SK-N-SH treated with all-trans-retinoic acid at 6 μM for 48 hours (cell line): ENCODE results near the gene DPP7.

Experiments used
- ATAC-seq: fragments of 200-7000 bp; cut with Tn5 transposase; 3 replicates; pipeline ENCODE4 v1.9.1; 2020; ENCODE audit warnings: mild to moderate bottlenecking, moderate library complexity
- ARNTL ChIP-seq: fragments of 450-650 bp; formaldehyde crosslinking; IDR thresholded peaks from 2 replicates; pipeline ENCODE4 v1.5.0; 2020; ENCODE audit warnings: low read depth, mild to moderate bottlenecking, moderate library complexity, borderline replicate concordance
- BACH2 ChIP-seq: fragments of 250-450 bp; sonication (Bioruptor Pico); IDR thresholded peaks from 2 replicates; pipeline ENCODE4 v1.9.0; 2021; ENCODE audit warnings: mild to moderate bottlenecking, borderline replicate concordance
- CREB5 ChIP-seq: fragments of 250-450 bp; sonication (Bioruptor Pico); IDR thresholded peaks from 2 replicates; pipeline ENCODE4 v1.5.1; 2020; ENCODE audit warnings: low read depth, mild to moderate bottlenecking, moderate library complexity
- CSDC2 ChIP-seq: fragments of 250-450 bp; sonication (Bioruptor Pico); IDR thresholded peaks from 2 replicates; pipeline ENCODE4 v1.5.0; 2020; ENCODE audit warnings: mild to moderate bottlenecking, moderate library complexity
- CSRNP3 ChIP-seq: fragments of 250-450 bp; sonication (Bioruptor Pico); IDR thresholded peaks from 2 replicates; pipeline ENCODE4 v1.5.1; 2021; ENCODE audit warnings: mild to moderate bottlenecking, moderate library complexity
- ESRRG ChIP-seq: fragments of 250-450 bp; sonication (Bioruptor Pico); IDR thresholded peaks from 2 replicates; pipeline ENCODE4 v1.6.1; 2021; ENCODE audit warnings: mild to moderate bottlenecking
- GLIS3 ChIP-seq: fragments of 250-450 bp; sonication (Bioruptor Pico); IDR thresholded peaks from 2 replicates; pipeline ENCODE4 v1.5.0; 2020; ENCODE audit warnings: mild to moderate bottlenecking, moderate library complexity
- ISL1 ChIP-seq: fragments of 250-450 bp; sonication (Bioruptor Pico); IDR thresholded peaks from 2 replicates; pipeline ENCODE4 v2.1.2; 2022; ENCODE audit warnings: mild to moderate bottlenecking, moderate library complexity
- OSR1 ChIP-seq: fragments of 250-450 bp; sonication (Bioruptor Pico); IDR thresholded peaks from 2 replicates; pipeline ENCODE4 v1.8.0; 2022; ENCODE audit warnings: moderate library complexity, mild to moderate bottlenecking, inconsistent platforms
- PATZ1 ChIP-seq: fragments of 250-450 bp; sonication (Bioruptor Pico); IDR thresholded peaks from 2 replicates; pipeline ENCODE4 v1.8.0; 2020; ENCODE audit warnings: mild to moderate bottlenecking, moderate library complexity, borderline replicate concordance
- POU6F1 ChIP-seq: fragments of 250-450 bp; sonication (Bioruptor Pico); IDR thresholded peaks from 2 replicates; pipeline ENCODE4 v1.8.0; 2021; ENCODE audit warnings: low read depth, mild to moderate bottlenecking, moderate library complexity, borderline replicate concordance
- PPARA ChIP-seq: fragments of 250-450 bp; sonication (Bioruptor Pico); IDR thresholded peaks from 2 replicates; pipeline ENCODE4 v1.5.0; 2020; ENCODE audit warnings: mild to moderate bottlenecking, borderline replicate concordance
- SNAI2 ChIP-seq: fragments of 250-450 bp; sonication (Bioruptor Pico); IDR thresholded peaks from 2 replicates; pipeline ENCODE4 v1.5.0; 2020; ENCODE audit warnings: mild to moderate bottlenecking, moderate library complexity
- TCF4 ChIP-seq: fragments of 250-450 bp; sonication (Bioruptor Pico); IDR thresholded peaks from 2 replicates; pipeline ENCODE4 v1.8.0; 2021; ENCODE audit warnings: mild to moderate bottlenecking, moderate library complexity, borderline replicate concordance
- TOX ChIP-seq: fragments of 250-450 bp; sonication (Bioruptor Pico); IDR thresholded peaks from 2 replicates; pipeline ENCODE4 v1.8.0; 2021; ENCODE audit warnings: mild to moderate bottlenecking, moderate library complexity, borderline replicate concordance
- TSHZ2 ChIP-seq: fragments of 250-450 bp; sonication (Bioruptor Pico); IDR thresholded peaks from 2 replicates; pipeline ENCODE4 v1.5.0; 2020; ENCODE audit warnings: mild to moderate bottlenecking, moderate library complexity
- ZC3H10 ChIP-seq: fragments of 250-450 bp; sonication (Bioruptor Pico); IDR thresholded peaks from 2 replicates; pipeline ENCODE4 v1.5.1; 2021; ENCODE audit warnings: mild to moderate bottlenecking, moderate library complexity
- ZFP30 ChIP-seq: fragments of 450-650 bp; formaldehyde crosslinking; IDR thresholded peaks from 2 replicates; pipeline ENCODE4 v1.5.0; 2022; ENCODE audit warnings: mild to moderate bottlenecking, moderate library complexity
- ZNF565 ChIP-seq: fragments of 450-650 bp; formaldehyde crosslinking; conservative IDR thresholded peaks from 2 replicates; pipeline ENCODE4 v1.5.0; 2020; ENCODE audit warnings: low read depth, mild to moderate bottlenecking, moderate library complexity
- ZNF70 ChIP-seq: fragments of 450-650 bp; formaldehyde crosslinking; IDR thresholded peaks from 2 replicates; pipeline ENCODE4 v1.5.0; 2020; ENCODE audit warnings: mild to moderate bottlenecking, moderate library complexity
- ZNF8 ChIP-seq: fragments of 450-650 bp; formaldehyde crosslinking; IDR thresholded peaks from 2 replicates; pipeline ENCODE4 v1.5.0; 2020; ENCODE audit warnings: mild to moderate bottlenecking, moderate library complexity

Gene DPP7

GRCh38 chr9:137095664-137096517, 18.6 kb downstream of the DPP7 start:
- peak; percentile 32; the same call in 1 of the 3 replicates for ATAC-seq
- no peak for TF ChIP-seq ZC3H10 (CRISPR knock-in tag)
- no peak for TF ChIP-seq SNAI2 (CRISPR knock-in tag)
- no peak for TF ChIP-seq CSDC2 (CRISPR knock-in tag)
- TF ChIP-seq OSR1 (CRISPR knock-in tag): no peak
- TF ChIP-seq ZNF8 (CRISPR knock-in tag): no peak
- no peak for TF ChIP-seq BACH2 (CRISPR knock-in tag)
- TF ChIP-seq PATZ1 (CRISPR knock-in tag): no peak
- TF ChIP-seq, all 23 proteins: peak for 0

- ATAC-seq: no peak
- TF ChIP-seq TCF4 (CRISPR knock-in tag) (no peak), ISL1 (CRISPR knock-in tag) (no peak), TOX (CRISPR knock-in tag) (no peak), ZNF70 (CRISPR knock-in tag) (no peak), PATZ1 (CRISPR knock-in tag) (no peak), OSR1 (CRISPR knock-in tag) (no peak), ZFP30 (no peak), ARNTL (CRISPR knock-in tag) (no peak), TSHZ2 (CRISPR knock-in tag) (no peak), ESRRG (CRISPR knock-in tag) (no peak), ZC3H10 (CRISPR knock-in tag) (no peak), PPARA (no peak), POU6F1 (CRISPR knock-in tag) (no peak), ZNF565 (CRISPR knock-in tag) (no peak), ZNF8 (CRISPR knock-in tag) (no peak), GLIS3 (CRISPR knock-in tag) (no peak), BACH2 (CRISPR knock-in tag) (no peak)
Measured at GRCh38 chr9:137089232-137089947, 25.1 kb downstream of the DPP7 start.

- ATAC-seq: no peak
- TF ChIP-seq ARNTL (CRISPR knock-in tag): no peak
- no peak for TF ChIP-seq CSDC2 (CRISPR knock-in tag)
- no peak for TF ChIP-seq PATZ1 (CRISPR knock-in tag)
- no peak for TF ChIP-seq TCF4 (CRISPR knock-in tag)
- TF ChIP-seq ZFP30: no peak
- no peak for TF ChIP-seq CSRNP3
- TF ChIP-seq CREB5 (CRISPR knock-in tag): no peak
- TF ChIP-seq GLIS3 (CRISPR knock-in tag): no peak
- TF ChIP-seq PPARA: no peak
- TF ChIP-seq ISL1 (CRISPR knock-in tag): no peak
- no peak for TF ChIP-seq OSR1 (CRISPR knock-in tag)
Measured at GRCh38 chr9:137088121-137088520, 26.4 kb downstream of the DPP7 start.
